SK-MEL-5 (cell line): ENCODE data around the gene GANC. TPM values are rescaled to one million over a fixed set of nuclear protein-coding genes. Genes with fewer than 3 reads are reported as not detected.
A peak's percentile ranks its signal among the peaks of the same experiment; 100 is the strongest.
"Not testable (repeated sequence)": the region's sequence is repeated elsewhere in the genome, so short reads cannot be mapped to it uniquely, and the experiment has no call there.

Source experiments
- DNase-seq: peaks from one replicate; pipeline ENCODE4 v3.0.0-alpha.2; 2016; ENCODE audit warnings: low read depth, low spot score
- in situ Hi-C: cut with HindIII; loops from 2 replicates; pipeline ENCODE4 v1.10.0; 2016; ENCODE audit warnings: low sequenced_read_pairs, high pct_unique_total_duplicates, low pct_unique_long_range_greater_than_20kb
- total RNA-seq: library from RNA; depleted of rRNA; stranded (reverse); fragments of >200 nt; shearing (Covaris generic); gene quantifications from 2 replicates; pipeline ENCODE4 v1.2.3, GENCODE V29; 2014

Gene GANC
- total RNA-seq, 1 experiment from 2014 or later = 19.3 TPM

- in situ Hi-C loops = no loop called here
- DNase-seq = peak; percentile 80
Observed at GRCh38 chr15:42329161-42329560, 56.2 kb downstream of the GANC start.

GRCh38 chr15:42329992-42330391, 57.0 kb downstream of the GANC start:
- in situ Hi-C loops = no loop called here
- DNase-seq = no peak

GRCh38 chr15:42331235-42331634, 58.2 kb downstream of the GANC start:
- in situ Hi-C loops = no loop called here
- no peak for DNase-seq

- in situ Hi-C loops = no loop called here
Observed at GRCh38 chr15:42332331-42332730, 59.3 kb downstream of the GANC start.

GRCh38 chr15:42335074-42335473, 62.1 kb downstream of the GANC start:
- in situ Hi-C loops = no loop called here
- DNase-seq = no peak

More at GRCh38 chr15:42332331-42332730, 59.3 kb downstream of the GANC start:
- no peak for DNase-seq

GRCh38 chr15:42336650-42337049, 63.6 kb downstream of the GANC start:
- DNase-seq, in situ Hi-C loops: not testable (repeated sequence)

GRCh38 chr15:42337104-42337503, 64.1 kb downstream of the GANC start:
- DNase-seq, in situ Hi-C loops: not testable (repeated sequence)

GRCh38 chr15:42338500-42338899, 65.5 kb downstream of the GANC start:
- no peak for DNase-seq
- in situ Hi-C loops = no loop called here

GRCh38 chr15:42343596-42344232, 70.7 kb downstream of the GANC start:
- DNase-seq = no peak
- in situ Hi-C loops = no loop called here

- in situ Hi-C loops = no loop called here
- DNase-seq = no peak
Observed at GRCh38 chr15:42344763-42345162, 71.8 kb downstream of the GANC start.

- in situ Hi-C loops = no loop called here
- no peak for DNase-seq
Observed at GRCh38 chr15:42345504-42345903, 72.5 kb downstream of the GANC start.

GRCh38 chr15:42348083-42348482, 75.1 kb downstream of the GANC start:
- no peak for DNase-seq
- in situ Hi-C loops = no loop called here

GRCh38 chr15:42349186-42349585, 76.2 kb downstream of the GANC start:
- no peak for DNase-seq
- in situ Hi-C loops = no loop called here

GRCh38 chr15:42352401-42352800, 79.4 kb downstream of the GANC start:
- in situ Hi-C loops = no loop called here
- DNase-seq = no peak

GRCh38 chr15:42353061-42353460, 80.1 kb downstream of the GANC start:
- DNase-seq = no peak
- in situ Hi-C loops = no loop called here

GRCh38 chr15:42354824-42355223, 81.8 kb downstream of the GANC start:
- in situ Hi-C loops = no loop called here
- no peak for DNase-seq

- DNase-seq = no peak
- in situ Hi-C loops = no loop called here
Observed at GRCh38 chr15:42355291-42355690, 82.3 kb downstream of the GANC start.

GRCh38 chr15:42356851-42357250, 83.8 kb downstream of the GANC start:
- no peak for DNase-seq
- in situ Hi-C loops = no loop called here

GRCh38 chr15:42358141-42358540, 85.1 kb downstream of the GANC start:
- DNase-seq = no peak
- in situ Hi-C loops = no loop called here

GRCh38 chr15:42359249-42359648, 86.2 kb downstream of the GANC start, which contains the start of gene CAPN3:
Gene CAPN3, plus strand, starts transcription at chr15:42359501. Its CDS starts 305 bp downstream, at chr15:42359806.
- in situ Hi-C loops = no loop called here
- DNase-seq = no peak
